Measurements from ENCODE around the gene LBHD1. TPM values are rescaled to one million over a fixed set of nuclear protein-coding genes. Genes with fewer than 3 reads are reported as not detected.

Gene LBHD1
- total RNA-seq, 1 experiment from 2014 or later = 10.4 TPM

DNA sequence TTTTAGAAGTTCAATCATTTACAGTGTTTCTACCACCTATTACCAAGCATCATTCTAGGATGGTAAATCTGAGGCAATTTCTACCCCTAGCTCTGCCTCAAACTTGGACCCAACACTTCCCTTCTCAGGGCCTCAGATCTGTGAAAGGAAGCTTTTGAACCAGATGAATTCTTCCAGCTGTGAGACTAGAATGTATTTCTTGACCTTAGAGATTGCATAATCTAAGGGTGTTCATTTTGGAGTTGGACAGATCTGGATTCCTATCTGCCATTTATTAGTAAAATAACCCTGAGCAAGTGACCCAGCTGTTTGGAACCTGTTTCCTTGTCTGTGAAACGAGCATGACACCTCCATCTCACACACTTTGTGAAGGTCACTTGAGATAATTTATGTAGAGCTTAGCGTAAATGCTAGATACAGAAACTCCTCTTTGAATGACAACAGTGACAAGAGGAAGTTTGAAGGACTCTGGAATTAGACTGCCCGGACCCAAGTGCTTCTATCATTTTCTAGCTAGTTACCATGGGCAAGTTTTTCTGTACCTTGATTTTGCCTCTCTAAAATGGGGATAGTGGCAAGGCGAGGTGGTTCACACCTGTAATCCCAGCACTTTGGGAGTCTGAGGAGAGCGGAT, 15.2 kb downstream of the LBHD1 start:
- Histone ChIP-seq H2BK20ac (ENCODE audit: low read depth, low read length, poor library complexity, severe bottlenecking) (no peak overlapping the region), H3K4me2 (ENCODE audit: insufficient read depth, insufficient read length, low read length) (no peak overlapping the region), H3K9ac (ENCODE audit: extremely low read depth, insufficient read length, low read length) (no peak overlapping the region), H4K91ac (ENCODE audit: insufficient read length, low read depth, low read length) (no peak overlapping the region), H2BK15ac (ENCODE audit: low read depth, low read length) (no peak overlapping the region), H3K4ac (ENCODE audit: low read depth, low read length) (no peak overlapping the region), H2BK5ac (ENCODE audit: insufficient read length, low read length) (no peak overlapping the region), H3K27ac (ENCODE audit: insufficient read length, low read depth, low read length) (no peak overlapping the region), H4K20me1 (ENCODE audit: control insufficient read depth, insufficient read depth, insufficient read length) (no peaks in the 10 kb centered on the region), H3K56ac (ENCODE audit: insufficient read length, low read depth, low read length) (no peak overlapping the region), H3K23ac (ENCODE audit: insufficient read length, low read depth, low read length) (no peak overlapping the region), H3K4me1 (ENCODE audit: insufficient read depth, low read length) (no peaks in the 10 kb centered on the region), H3K9me3 (ENCODE audit: control insufficient read depth, low read depth, low read length) (no peaks in the 10 kb centered on the region), H3K18ac (ENCODE audit: insufficient read length, low read depth, low read length) (no peak overlapping the region), H3K27me3 (ENCODE audit: insufficient read depth, low read length) (no peaks in the 10 kb centered on the region), H3K79me1 (ENCODE audit: insufficient read depth, low read depth, low read length, poor library complexity, severe bottlenecking) (no peaks in the 10 kb centered on the region), H4K5ac (ENCODE audit: insufficient read length, low read depth, low read length) (no peak overlapping the region), H2AFZ (ENCODE audit: low read length) (no peak overlapping the region), H3K79me2 (ENCODE audit: insufficient read depth, low read length) (peaks cover 2% of the 10 kb centered on the region; the same call in 1 of the 2 replicates), H3K14ac (ENCODE audit: insufficient read depth, low read length) (no peak overlapping the region), H2BK12ac (ENCODE audit: insufficient read length, low read depth, low read length) (no peak overlapping the region), H2BK120ac (ENCODE audit: low read depth, low read length, poor library complexity, severe bottlenecking) (no peak overlapping the region), H2AK5ac (ENCODE audit: insufficient read length, low read length) (no peak overlapping the region), H4K8ac (replicated peaks; ENCODE audit: insufficient read length, low read depth, low read length) (no peak overlapping the region), H3T11ph (ENCODE audit: low read length) (no peak overlapping the region), H3K23me2 (ENCODE audit: insufficient read length, low read depth, low read length, poor library complexity, severe bottlenecking) (peaks cover 4% of the 10 kb centered on the region)
- WGBS (ENCODE audit: extremely low coverage, insufficient read length, low lambda C conversion rate) = no CpG with 5 or more reads among the region's 5 CpGs
- no peaks in the 10 kb centered on the region for H3K27me3 Mint-ChIP-seq (ENCODE audit: low read depth)
- no peak overlapping the region for H3K4me3 Mint-ChIP-seq
- H3K36me3 Mint-ChIP-seq (ENCODE audit: insufficient read depth in 1 of 3, low read depth in 3 of 3) = peaks cover 0 to 11% (median 0%) of the 10 kb centered on the region in 3 experiments; a peak in 2 of 7 replicates
- peaks cover 4 to 9% of the 10 kb centered on the region in 2 experiments for H3K4me1 Mint-ChIP-seq
- no peak overlapping the region for H3K27ac Mint-ChIP-seq
- H3K9me3 Mint-ChIP-seq = no peaks in the 10 kb centered on the region
- TF ChIP-seq, protein P1, sequence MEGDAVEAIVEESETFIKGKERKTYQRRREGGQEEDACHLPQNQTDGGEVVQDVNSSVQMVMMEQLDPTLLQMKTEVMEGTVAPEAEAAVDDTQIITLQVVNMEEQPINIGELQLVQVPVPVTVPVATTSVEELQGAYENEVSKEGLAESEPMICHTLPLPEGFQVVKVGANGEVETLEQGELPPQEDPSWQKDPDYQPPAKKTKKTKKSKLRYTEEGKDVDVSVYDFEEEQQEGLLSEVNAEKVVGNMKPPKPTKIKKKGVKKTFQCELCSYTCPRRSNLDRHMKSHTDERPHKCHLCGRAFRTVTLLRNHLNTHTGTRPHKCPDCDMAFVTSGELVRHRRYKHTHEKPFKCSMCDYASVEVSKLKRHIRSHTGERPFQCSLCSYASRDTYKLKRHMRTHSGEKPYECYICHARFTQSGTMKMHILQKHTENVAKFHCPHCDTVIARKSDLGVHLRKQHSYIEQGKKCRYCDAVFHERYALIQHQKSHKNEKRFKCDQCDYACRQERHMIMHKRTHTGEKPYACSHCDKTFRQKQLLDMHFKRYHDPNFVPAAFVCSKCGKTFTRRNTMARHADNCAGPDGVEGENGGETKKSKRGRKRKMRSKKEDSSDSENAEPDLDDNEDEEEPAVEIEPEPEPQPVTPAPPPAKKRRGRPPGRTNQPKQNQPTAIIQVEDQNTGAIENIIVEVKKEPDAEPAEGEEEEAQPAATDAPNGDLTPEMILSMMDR (conservative IDR thresholded peaks at IDR 0.05) = no peak
- no peak for DNase-seq

Data from H9 (cell line).